ENCODE data around the gene CYBC1. TPM values are rescaled to one million over a fixed set of nuclear protein-coding genes. Genes with fewer than 3 reads are reported as not detected.

CYBC1 gene
- total RNA-seq, 2 donors from 2014 or later = 42.1 to 43.6 TPM

DNA sequence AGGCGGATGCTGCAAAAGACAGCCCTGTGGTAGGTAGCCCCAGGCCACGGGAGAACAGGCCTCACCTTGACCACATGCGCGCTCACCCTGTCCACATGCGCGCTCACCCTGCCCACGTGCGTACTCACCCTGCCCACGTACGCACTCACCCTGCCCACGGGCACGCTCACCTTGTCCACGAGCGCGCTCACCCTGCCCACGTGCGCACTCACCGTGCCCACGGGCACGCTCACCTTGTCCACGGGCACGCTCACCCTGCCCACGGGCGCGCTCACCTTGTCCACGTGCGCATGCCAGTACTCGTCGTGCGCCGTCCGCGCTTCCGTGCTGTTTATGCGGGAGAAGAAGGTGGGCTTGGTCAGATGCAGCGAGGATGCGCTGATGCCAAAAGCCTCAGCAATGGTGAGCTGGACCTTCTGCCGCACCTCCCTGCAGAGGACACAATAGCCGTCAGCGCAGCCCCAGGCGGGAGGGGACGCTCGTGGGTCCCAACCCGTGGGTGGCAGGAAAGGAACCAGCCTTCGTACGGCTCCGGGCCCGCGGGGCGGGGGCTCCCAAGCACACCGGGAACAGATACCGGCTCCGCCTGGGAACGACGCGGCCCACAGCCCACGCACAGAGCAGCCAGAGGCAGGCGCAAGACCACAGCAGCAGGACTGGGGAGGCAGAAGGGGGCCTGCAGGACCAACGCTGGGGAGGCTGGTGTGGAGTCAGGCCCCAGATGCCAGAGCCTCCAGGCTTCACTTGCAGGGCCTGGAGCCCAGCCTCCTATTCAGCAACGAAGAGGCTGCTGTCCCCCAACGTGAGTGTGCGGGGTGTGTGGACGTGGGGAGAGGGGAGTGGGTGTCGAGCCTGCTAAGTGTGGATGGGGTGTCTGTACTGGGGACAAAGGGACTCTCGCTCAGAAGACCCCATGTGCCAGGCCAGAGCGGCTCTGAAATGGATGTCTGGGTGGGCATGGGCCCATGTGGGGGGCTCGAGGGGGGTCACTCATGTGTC, 46.6 kb downstream of the CYBC1 start:
- DNase-seq (no peak), ATAC-seq (no peak)
- intact Hi-C loops (cut with DNase I) = no loop called here

- no peak for ATAC-seq
- intact Hi-C loops (cut with DNase I) = no loop called here
- DNase-seq = no peak
Measured at GRCh38 chr17:82402865-82403264, 47.7 kb downstream of the CYBC1 start.

GRCh38 chr17:82400830-82401229, 49.7 kb downstream of the CYBC1 start:
- no peak for DNase-seq
- intact Hi-C loops (cut with DNase I) = no loop called here
- peak; percentile 38 to 62 for ATAC-seq

DNA sequence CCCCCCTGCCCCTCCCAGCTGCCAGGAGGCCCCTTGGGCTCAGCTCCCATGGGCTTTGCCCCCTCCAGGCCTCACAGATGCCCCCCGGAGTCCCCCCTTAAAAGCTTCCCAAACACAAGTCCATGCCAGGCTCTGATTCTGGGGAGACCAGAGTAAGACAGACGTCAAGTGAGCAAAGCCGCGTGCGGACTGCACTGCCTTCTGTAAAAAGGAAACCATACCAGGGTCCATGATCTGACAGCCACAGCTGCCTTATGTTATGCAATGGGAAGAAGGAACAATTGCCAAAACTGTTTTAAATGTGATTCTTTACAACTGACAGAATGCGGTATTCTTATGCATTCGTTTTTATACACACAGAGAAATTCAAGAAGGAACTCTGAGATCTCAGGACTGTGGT, 50.3 kb downstream of the CYBC1 start:
- ATAC-seq (no peak), DNase-seq (no peak)
- intact Hi-C loops (cut with DNase I) = no loop called here

DNA sequence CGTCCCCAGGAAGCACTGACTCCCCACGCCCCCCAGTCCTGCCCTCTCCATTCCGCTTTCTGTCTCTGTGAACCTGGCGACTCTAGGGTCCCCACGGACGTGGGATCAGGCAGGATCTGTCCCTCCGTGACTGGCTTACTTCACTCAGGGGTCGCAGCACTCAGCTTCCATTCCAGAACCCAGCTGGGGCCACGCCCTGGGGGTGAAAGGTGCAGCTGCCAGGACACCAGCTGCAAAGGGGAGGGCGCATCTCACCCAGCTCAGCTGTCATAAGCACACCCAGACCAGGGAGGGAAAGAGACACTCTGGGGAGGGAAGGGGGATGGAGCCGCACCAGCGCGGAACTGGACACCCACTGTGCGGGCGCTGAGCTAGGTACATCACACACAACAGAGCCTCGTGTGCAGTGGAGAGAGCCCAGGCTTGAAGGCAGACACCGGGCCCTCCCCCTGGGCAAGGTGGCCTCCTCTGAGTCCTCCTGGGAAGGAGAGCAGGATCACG, 50.9 kb downstream of the CYBC1 start:
- intact Hi-C loops (cut with DNase I) = no loop called here
- no peak for ATAC-seq
- no peak for DNase-seq

GRCh38 chr17:82399041-82399441, 51.5 kb downstream of the CYBC1 start:
- ATAC-seq = peak in 1 of 2 donors; percentile 53
- intact Hi-C loops (cut with DNase I) = no loop called here
- DNase-seq = no peak

GRCh38 chr17:82397449-82398335, 52.9 kb downstream of the CYBC1 start:
- intact Hi-C loops (cut with DNase I) = no loop called here
- no peak for DNase-seq
- ATAC-seq = no peak

DNA sequence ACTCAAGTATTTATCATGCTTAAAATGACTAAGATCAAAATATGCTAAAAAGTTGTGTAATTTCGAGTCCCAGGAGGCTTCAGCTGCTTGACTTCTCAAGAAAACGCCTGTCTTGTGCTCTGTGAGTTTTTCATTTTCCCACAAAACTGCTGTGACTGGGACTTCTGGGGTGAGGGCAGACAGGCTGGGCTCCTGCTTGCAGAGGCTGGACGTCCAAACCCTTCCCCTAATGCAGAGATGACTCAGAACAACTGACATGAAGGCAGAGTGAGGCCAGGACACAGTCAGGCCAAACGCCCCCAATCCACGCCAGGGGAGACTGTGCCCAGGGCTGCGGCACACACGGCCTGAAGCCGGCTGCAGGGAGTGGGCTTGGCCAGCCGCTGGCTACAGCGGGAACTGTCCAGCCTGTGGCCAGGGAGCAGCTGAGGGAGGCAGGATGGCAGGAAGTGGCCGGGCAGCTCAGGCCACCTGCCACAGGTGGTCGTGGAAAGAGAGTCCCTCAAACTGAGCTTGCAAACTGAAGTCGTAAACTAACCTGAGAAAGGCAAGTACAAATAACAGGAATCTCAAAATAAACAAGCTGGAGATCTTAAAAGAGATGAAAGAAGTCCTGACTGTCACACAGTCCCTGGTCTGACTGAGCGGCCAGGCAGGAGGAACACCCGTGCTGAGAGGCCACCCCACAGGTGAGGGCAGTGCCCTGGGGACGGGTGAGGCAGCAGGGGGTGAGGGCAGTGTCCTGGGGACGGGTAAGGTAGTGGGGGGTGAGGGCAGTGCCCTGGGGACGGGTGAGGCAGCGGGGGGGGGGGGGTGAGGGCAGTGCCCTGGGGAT, 53.7 kb downstream of the CYBC1 start:
- DNase-seq = no peak
- peak in 1 of 2 donors; percentile 50 for ATAC-seq
- intact Hi-C loops (cut with DNase I) = no loop called here

GRCh38 chr17:82394278-82394677, 56.3 kb downstream of the CYBC1 start:
- no peak for ATAC-seq
- intact Hi-C loops (cut with DNase I) = no loop called here
- DNase-seq = peak; percentile 3

DNA sequence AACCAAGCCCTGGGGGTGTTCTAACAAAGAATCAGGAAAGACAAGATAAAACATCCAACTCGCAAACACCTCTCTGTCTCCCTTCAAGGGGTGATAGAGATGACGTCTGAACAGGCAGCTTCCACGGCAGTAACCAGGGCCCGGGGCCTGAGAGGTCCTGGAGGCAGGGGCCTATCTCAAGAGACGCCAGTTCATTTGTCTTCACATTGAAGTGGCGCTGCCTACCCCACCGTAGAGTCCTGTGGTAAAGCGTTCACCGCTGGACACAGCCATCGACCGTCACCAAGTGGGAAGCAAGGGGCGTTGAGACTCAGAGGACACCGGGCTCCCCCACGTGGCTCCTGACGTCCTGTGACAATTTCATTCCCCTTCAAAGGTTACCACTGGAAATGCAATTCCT, 57.6 kb downstream of the CYBC1 start:
- ATAC-seq (no peak), DNase-seq (no peak)
- intact Hi-C loops (cut with DNase I) = no loop called here

Other genes starting within 250 kb of the CYBC1 start
- 10 to 100 TPM; 11.9 to 17.2 TPM for gene CCDC57, start 237.9 kb downstream of the CYBC1 start, total RNA-seq
- 10 to 100 TPM; 18.4 to 35.7 TPM for gene SLC16A3, start 221.7 kb downstream of the CYBC1 start, total RNA-seq
- 10 to 100 TPM; 63.6 to 88.2 TPM for gene CSNK1D, start 177.1 kb downstream of the CYBC1 start, total RNA-seq
- 1 to 10 TPM in 1 of 2 donors, under 1 TPM in 1; 0.60 to 1.8 TPM for gene CD7, start 133.1 kb downstream of the CYBC1 start, total RNA-seq
- 10 to 100 TPM in 1 of 2 donors, 1 to 10 TPM in 1; 6.6 to 12.6 TPM for gene SECTM1, start 117.0 kb downstream of the CYBC1 start, total RNA-seq
- not detected for gene TEX19, start 91.5 kb downstream of the CYBC1 start, total RNA-seq
- gene UTS2R, start 79.0 kb downstream of the CYBC1 start, total RNA-seq = 1 to 10 TPM in 1 of 2 donors, under 1 TPM in 1; 0.32 to 1.4 TPM
- gene HEXD, start 32.4 kb downstream of the CYBC1 start, total RNA-seq = 10 to 100 TPM; 14.3 to 16.3 TPM
- 10 to 100 TPM; 27.2 to 32.0 TPM for gene OGFOD3, start 32.2 kb downstream of the CYBC1 start, total RNA-seq
- gene NARF, start 8.0 kb upstream of the CYBC1 start, total RNA-seq = 10 to 100 TPM; 63.7 to 65.9 TPM
- 10 to 100 TPM; 35.9 to 53.9 TPM for gene FOXK2, start 69.0 kb upstream of the CYBC1 start, total RNA-seq
- 10 to 100 TPM; 40.1 to 47.3 TPM for gene WDR45B, start 197.7 kb upstream of the CYBC1 start, total RNA-seq
- gene RAB40B, start 247.9 kb upstream of the CYBC1 start, total RNA-seq = 10 to 100 TPM; 12.8 to 16.7 TPM

Data from left cardiac atrium (tissue), 4 donors.